Measurements from ENCODE around the gene CCR6. TPM values are rescaled to one million over a fixed set of nuclear protein-coding genes. Genes with fewer than 3 reads are reported as not detected.
A peak's percentile ranks its signal among the peaks of the same experiment; 100 is the strongest.

CCR6 gene
- total and polyA plus RNA-seq, 2 of the 13 experiments (the other 11 are each of a cell fraction or from before 2014, with no cell fraction given): 4.5 to 8.7 TPM

DNA sequence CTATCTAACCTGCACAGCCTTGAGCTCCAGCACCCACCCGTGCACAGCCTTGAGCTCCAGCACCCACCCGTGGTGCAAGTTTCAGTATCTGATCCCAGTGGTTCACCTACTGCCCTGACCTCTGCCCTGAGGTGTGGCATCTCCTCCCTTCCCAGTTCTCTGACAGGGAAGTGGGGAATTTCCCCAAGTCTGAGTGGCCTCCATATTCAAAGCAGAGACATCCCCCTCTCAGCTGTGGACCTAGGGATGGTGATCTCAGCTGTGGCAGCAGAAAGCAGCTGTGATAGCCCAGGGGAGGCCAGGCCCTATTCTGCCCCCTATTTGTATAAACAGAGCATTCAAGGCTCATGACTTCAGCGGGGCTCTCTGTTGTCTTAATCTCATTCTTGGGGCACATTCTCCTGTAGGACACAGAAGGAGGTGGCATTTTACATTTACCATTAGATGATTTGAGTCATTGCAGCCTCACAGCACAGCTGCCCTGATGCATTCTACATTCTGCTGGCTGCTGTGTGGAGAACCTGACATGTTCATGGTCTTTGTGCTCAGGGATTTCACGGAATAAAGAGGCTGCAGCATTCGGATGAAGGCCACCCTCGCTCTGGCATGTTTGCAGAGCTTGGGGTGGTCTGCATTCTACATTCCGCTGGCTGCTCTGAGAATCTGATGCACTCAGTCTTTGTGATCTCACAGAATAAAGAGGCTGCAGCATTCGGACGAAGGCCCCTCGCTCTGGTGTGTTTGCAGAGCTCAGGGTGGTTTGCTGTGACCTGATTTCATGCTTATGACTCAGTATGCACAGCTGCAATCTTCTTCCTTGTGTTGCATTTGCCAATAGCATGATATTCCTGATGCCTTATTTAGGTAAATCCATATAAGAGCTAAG lies 17.9 kb downstream of the CCR6 start (continued):
- TF ChIP-seq, protein P1, sequence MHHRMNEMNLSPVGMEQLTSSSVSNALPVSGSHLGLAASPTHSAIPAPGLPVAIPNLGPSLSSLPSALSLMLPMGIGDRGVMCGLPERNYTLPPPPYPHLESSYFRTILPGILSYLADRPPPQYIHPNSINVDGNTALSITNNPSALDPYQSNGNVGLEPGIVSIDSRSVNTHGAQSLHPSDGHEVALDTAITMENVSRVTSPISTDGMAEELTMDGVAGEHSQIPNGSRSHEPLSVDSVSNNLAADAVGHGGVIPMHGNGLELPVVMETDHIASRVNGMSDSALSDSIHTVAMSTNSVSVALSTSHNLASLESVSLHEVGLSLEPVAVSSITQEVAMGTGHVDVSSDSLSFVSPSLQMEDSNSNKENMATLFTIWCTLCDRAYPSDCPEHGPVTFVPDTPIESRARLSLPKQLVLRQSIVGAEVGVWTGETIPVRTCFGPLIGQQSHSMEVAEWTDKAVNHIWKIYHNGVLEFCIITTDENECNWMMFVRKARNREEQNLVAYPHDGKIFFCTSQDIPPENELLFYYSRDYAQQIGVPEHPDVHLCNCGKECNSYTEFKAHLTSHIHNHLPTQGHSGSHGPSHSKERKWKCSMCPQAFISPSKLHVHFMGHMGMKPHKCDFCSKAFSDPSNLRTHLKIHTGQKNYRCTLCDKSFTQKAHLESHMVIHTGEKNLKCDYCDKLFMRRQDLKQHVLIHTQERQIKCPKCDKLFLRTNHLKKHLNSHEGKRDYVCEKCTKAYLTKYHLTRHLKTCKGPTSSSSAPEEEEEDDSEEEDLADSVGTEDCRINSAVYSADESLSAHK (CRISPR knock-in tag; IDR thresholded peaks at IDR 0.05; ENCODE audit: borderline replicate concordance): no peak
- peak; percentile 62; the same call in 1 of the 2 replicates for TF ChIP-seq SIN3A (IDR thresholded peaks at IDR 0.05; ENCODE audit: borderline replicate concordance, low read depth, low read length)
- TF ChIP-seq TAF15 (IDR thresholded peaks at IDR 0.05; ENCODE audit: low read depth, low read length, poor library complexity, severe bottlenecking): no peak
- no peak for TF ChIP-seq BCLAF1 (IDR thresholded peaks at IDR 0.05)
- no peak for TF ChIP-seq TSC22D2 (CRISPR knock-in tag; IDR thresholded peaks at IDR 0.05; ENCODE audit: borderline replicate concordance)
- TF ChIP-seq, protein P2, sequence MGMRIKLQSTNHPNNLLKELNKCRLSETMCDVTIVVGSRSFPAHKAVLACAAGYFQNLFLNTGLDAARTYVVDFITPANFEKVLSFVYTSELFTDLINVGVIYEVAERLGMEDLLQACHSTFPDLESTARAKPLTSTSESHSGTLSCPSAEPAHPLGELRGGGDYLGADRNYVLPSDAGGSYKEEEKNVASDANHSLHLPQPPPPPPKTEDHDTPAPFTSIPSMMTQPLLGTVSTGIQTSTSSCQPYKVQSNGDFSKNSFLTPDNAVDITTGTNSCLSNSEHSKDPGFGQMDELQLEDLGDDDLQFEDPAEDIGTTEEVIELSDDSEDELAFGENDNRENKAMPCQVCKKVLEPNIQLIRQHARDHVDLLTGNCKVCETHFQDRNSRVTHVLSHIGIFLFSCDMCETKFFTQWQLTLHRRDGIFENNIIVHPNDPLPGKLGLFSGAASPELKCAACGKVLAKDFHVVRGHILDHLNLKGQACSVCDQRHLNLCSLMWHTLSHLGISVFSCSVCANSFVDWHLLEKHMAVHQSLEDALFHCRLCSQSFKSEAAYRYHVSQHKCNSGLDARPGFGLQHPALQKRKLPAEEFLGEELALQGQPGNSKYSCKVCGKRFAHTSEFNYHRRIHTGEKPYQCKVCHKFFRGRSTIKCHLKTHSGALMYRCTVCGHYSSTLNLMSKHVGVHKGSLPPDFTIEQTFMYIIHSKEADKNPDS (CRISPR knock-in tag; IDR thresholded peaks at IDR 0.05): 0 out of 2 replicates have a peak, but pooled peaks have one; percentile 33
- no peak for TF ChIP-seq HOXA7 (CRISPR knock-in tag; IDR thresholded peaks at IDR 0.05)
- no peak for TF ChIP-seq ZBTB14 (CRISPR knock-in tag; IDR thresholded peaks at IDR 0.05)
- no peak for TF ChIP-seq ATF7-NPFF (CRISPR knock-in tag; IDR thresholded peaks at IDR 0.05; ENCODE audit: low read depth)
- TF ChIP-seq RARA (CRISPR knock-in tag; IDR thresholded peaks at IDR 0.05): peak; percentile 66
- peak; percentile 44; the same call in 1 of the 2 replicates for TF ChIP-seq CREB1 (IDR thresholded peaks at IDR 0.05)
- no peak for TF ChIP-seq CREB1 (CRISPR knock-in tag; IDR thresholded peaks at IDR 0.05)
- TF ChIP-seq, protein P3, sequence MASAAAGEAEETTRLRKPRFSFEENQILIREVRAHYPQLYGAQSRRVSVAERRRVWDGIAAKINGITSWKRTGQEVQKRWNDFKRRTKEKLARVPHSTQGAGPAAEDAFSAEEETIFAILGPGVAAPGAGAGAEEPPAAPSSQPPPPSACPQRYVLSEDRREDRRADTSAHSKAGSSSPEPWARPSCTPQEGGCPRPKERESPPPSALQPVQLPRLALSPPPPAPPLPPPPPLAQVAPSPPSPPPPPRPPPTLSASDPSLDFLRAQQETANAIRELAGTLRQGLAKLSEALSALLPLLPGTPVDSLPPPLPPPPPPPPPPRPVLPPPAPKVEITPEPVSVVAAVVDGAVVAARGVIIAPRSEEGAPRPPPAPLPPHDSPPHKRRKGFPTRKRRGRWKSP (CRISPR knock-in tag; IDR thresholded peaks at IDR 0.05): no peak; the same call in 1 of the 2 replicates
- TF ChIP-seq ZFP36L1 (CRISPR knock-in tag; IDR thresholded peaks at IDR 0.05): peak; percentile 68; the same call in 1 of the 2 replicates
- TF ChIP-seq RXRA (CRISPR knock-in tag; IDR thresholded peaks at IDR 0.05): peak; percentile 36; the same call in 1 of the 2 replicates
- no peak for TF ChIP-seq RNF2 (conservative IDR thresholded peaks at IDR 0.05; ENCODE audit: low read depth)
- TF ChIP-seq TBL1XR1 (IDR thresholded peaks at IDR 0.05; ENCODE audit: borderline replicate concordance, low read length, partially characterized antibody): peak; percentile 69
- TF ChIP-seq ZNF576 (CRISPR knock-in tag; IDR thresholded peaks at IDR 0.05): no peak

Data from HepG2 (cell line).